Astrocyte (in vitro differentiated cells and primary cell): Measurements from ENCODE around the gene ZBTB6. TPM values are rescaled to one million over a fixed set of nuclear protein-coding genes. Genes with fewer than 3 reads are reported as not detected.

ENCODE experiments used
- DNase-seq: peaks from one replicate; pipeline ENCODE4 v3.0.0-alpha.2; 2010; ENCODE audit warnings: low read depth
- FAIRE-seq: peaks from 2 replicates; lab custom pipeline; 2011; peaks lifted over from hg19 to GRCh38; lab: Jason Lieb, UNC
- H2AFZ ChIP-seq: 2 replicates; pipeline ENCODE4 v1.6.0; 2012; ENCODE audit warnings: low read depth, low read length, inconsistent platforms
- H3K27ac ChIP-seq: 2 replicates; pipeline ENCODE4 v1.5.1; 2011; ENCODE audit warnings: low read depth, low read length, inconsistent platforms
- H3K27me3 ChIP-seq: 2 replicates; pipeline ENCODE4 v1.6.0; 2011; ENCODE audit warnings: low read length, inconsistent platforms; ENCODE audit not compliant: insufficient read depth
- H3K36me3 ChIP-seq: 2 replicates; pipeline ENCODE4 v1.5.1; 2011; ENCODE audit warnings: low read length, inconsistent platforms; ENCODE audit not compliant: insufficient read depth
- H3K4me1 ChIP-seq: 2 replicates; pipeline ENCODE4 v1.5.1; 2011; ENCODE audit warnings: low read length, inconsistent platforms; ENCODE audit not compliant: insufficient read depth
- H3K4me2 ChIP-seq: 2 replicates; pipeline ENCODE4 v1.6.0; 2012; ENCODE audit warnings: low read length, inconsistent platforms
- H3K4me3 ChIP-seq: 2 replicates; pipeline ENCODE4 v1.5.1; 2011; ENCODE audit warnings: low read depth, mild to moderate bottlenecking, low read length, inconsistent platforms; ENCODE audit not compliant: insufficient read depth
- H3K79me2 ChIP-seq: 2 replicates; pipeline ENCODE4 v1.6.0; 2012; ENCODE audit warnings: mild to moderate bottlenecking, low read length, inconsistent platforms; ENCODE audit not compliant: insufficient read depth
- H3K9ac ChIP-seq: 2 replicates; pipeline ENCODE4 v1.6.0; 2012; ENCODE audit warnings: mild to moderate bottlenecking, low read length, inconsistent platforms
- H3K9me3 ChIP-seq: 2 replicates; pipeline ENCODE4 v1.5.1; 2012; ENCODE audit warnings: low read depth, mild to moderate bottlenecking, low read length, inconsistent platforms; ENCODE audit not compliant: insufficient read depth
- H4K20me1 ChIP-seq: 2 replicates; pipeline ENCODE4 v1.6.0; 2012; ENCODE audit warnings: low read length, inconsistent platforms; ENCODE audit not compliant: insufficient read depth
- H3K27ac Mint-ChIP-seq: one replicate; pipeline ENCODE4 v1.8.0; 2021; ENCODE audit warnings: mild to moderate bottlenecking, mixed read lengths; ENCODE audit not compliant: unreplicated experiment
- H3K27me3 Mint-ChIP-seq: one replicate; pipeline ENCODE4 v1.8.0; 2021; ENCODE audit warnings: low read depth, mixed read lengths; ENCODE audit not compliant: unreplicated experiment
- H3K36me3 Mint-ChIP-seq: one replicate; pipeline ENCODE4 v1.8.0; 2021; ENCODE audit warnings: low read depth, mixed read lengths; ENCODE audit not compliant: unreplicated experiment
- H3K4me1 Mint-ChIP-seq: one replicate; pipeline ENCODE4 v1.8.0; 2021; ENCODE audit warnings: low read depth, mixed read lengths; ENCODE audit not compliant: unreplicated experiment
- H3K4me3 Mint-ChIP-seq: one replicate; pipeline ENCODE4 v1.8.0; 2021; ENCODE audit warnings: mild to moderate bottlenecking, moderate library complexity, mixed read lengths; ENCODE audit not compliant: unreplicated experiment
- H3K9me3 Mint-ChIP-seq: one replicate; pipeline ENCODE4 v1.8.0; 2021; ENCODE audit warnings: mild to moderate bottlenecking, mixed read lengths; ENCODE audit not compliant: unreplicated experiment
- CTCF ChIP-seq: IDR thresholded peaks from 2 replicates; pipeline ENCODE4 v1.5.1; 2011; ENCODE audit warnings: low read depth, mild to moderate bottlenecking, inconsistent platforms, low read length, moderate library complexity; ENCODE audit not compliant: insufficient read depth
- EZH2 ChIP-seq: IDR thresholded peaks from 2 replicates; pipeline ENCODE4 v1.6.1; 2012; ENCODE audit warnings: mild to moderate bottlenecking, low read length, inconsistent platforms; ENCODE audit not compliant: insufficient read depth
- total RNA-seq: library from RNA; stranded (reverse); gene quantifications from 2 replicates; pipeline ENCODE4 v1.2.1, GENCODE V29; 2021

ZBTB6 gene
- total RNA-seq, 1 donor from 2014 or later = 8.5 TPM

- Histone ChIP-seq H3K36me3 (no peaks in the 10 kb centered on the region), H3K4me2 (no peak overlapping the region), H2AFZ (no peak overlapping the region), H4K20me1 (peaks cover 67% of the 10 kb centered on the region), H3K9ac (no peak overlapping the region), H3K79me2 (peaks cover 97% of the 10 kb centered on the region), H3K27ac (no peak overlapping the region), H3K27me3 (no peaks in the 10 kb centered on the region), H3K4me3 (no peak overlapping the region), H3K4me1 (peaks cover 6% of the 10 kb centered on the region), H3K9me3 (no peaks in the 10 kb centered on the region)
- peaks cover 2% of the 10 kb centered on the region for H3K36me3 Mint-ChIP-seq
- peaks cover 23% of the 10 kb centered on the region for H3K4me1 Mint-ChIP-seq
- no peak for DNase-seq
- FAIRE-seq = no peak
- H3K9me3 Mint-ChIP-seq = no peaks in the 10 kb centered on the region
- TF ChIP-seq EZH2 (no peak), CTCF (no peak)
- no peaks in the 10 kb centered on the region for H3K27me3 Mint-ChIP-seq
- H3K27ac Mint-ChIP-seq = peak overlapping the region; percentile 30
- no peak overlapping the region for H3K4me3 Mint-ChIP-seq
Observed at GRCh38 chr9:122946461-122947005, 33.4 kb upstream of the ZBTB6 start.

- Histone ChIP-seq H3K4me2 (no peak overlapping the region), H4K20me1 (peaks cover 59% of the 10 kb centered on the region), H3K9me3 (no peaks in the 10 kb centered on the region), H3K36me3 (no peaks in the 10 kb centered on the region), H3K9ac (no peak overlapping the region), H3K27me3 (no peaks in the 10 kb centered on the region), H3K4me1 (peaks cover 7% of the 10 kb centered on the region), H3K79me2 (peaks cover 90% of the 10 kb centered on the region), H3K27ac (no peak overlapping the region), H2AFZ (no peak overlapping the region), H3K4me3 (no peak overlapping the region)
- FAIRE-seq = no peak
- Mint-ChIP-seq H3K27ac (peak overlapping the region; percentile 51), H3K27me3 (no peaks in the 10 kb centered on the region), H3K36me3 (peaks cover 2% of the 10 kb centered on the region), H3K4me1 (peaks cover 23% of the 10 kb centered on the region), H3K9me3 (no peaks in the 10 kb centered on the region), H3K4me3 (peak overlapping the region; percentile 66)
- DNase-seq = no peak
- TF ChIP-seq EZH2 (no peak), CTCF (no peak)
Observed at GRCh38 chr9:122944960-122945888, 32.1 kb upstream of the ZBTB6 start.
